Retina (tissue), 1 donor: Measurements from ENCODE around the gene RTRAF.

Source experiments
- DNase-seq: peaks from one replicate; pipeline ENCODE4 v3.0.0-alpha.2; 2016

The RTRAF gene

GRCh38 chr14:52021957-52022600, 32.7 kb downstream of the RTRAF start:
- no peak for DNase-seq

- DNase-seq = no peak
Observed at GRCh38 chr14:52023518-52023917, 34.2 kb downstream of the RTRAF start.

GRCh38 chr14:52025310-52025709, 36.0 kb downstream of the RTRAF start:
- no peak for DNase-seq

GRCh38 chr14:52026017-52026660, 36.8 kb downstream of the RTRAF start:
- no peak for DNase-seq

GRCh38 chr14:52026901-52027300, 37.6 kb downstream of the RTRAF start:
- DNase-seq = no peak

DNA sequence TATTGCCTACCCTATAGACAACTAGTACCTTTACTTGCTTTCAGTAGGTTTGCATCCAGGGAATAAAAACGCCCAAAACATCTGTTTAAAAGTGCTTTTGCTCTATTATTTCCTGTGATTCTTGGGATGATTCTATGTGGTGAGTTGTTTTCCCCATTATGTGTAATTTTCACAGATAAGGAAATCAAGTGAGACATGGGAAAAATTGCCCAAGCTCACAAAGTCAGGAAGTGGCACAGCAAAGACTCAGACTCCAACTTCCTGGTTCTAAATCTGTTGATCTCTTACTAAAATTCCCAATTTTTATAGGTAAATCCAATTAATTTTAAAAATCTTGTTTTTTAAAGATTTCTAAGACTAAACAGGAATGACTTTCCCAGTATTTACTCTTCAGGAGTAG, 40.5 kb downstream of the RTRAF start:
- DNase-seq = no peak

- no peak for DNase-seq
Observed at GRCh38 chr14:52031781-52032180, 42.4 kb downstream of the RTRAF start.

DNA sequence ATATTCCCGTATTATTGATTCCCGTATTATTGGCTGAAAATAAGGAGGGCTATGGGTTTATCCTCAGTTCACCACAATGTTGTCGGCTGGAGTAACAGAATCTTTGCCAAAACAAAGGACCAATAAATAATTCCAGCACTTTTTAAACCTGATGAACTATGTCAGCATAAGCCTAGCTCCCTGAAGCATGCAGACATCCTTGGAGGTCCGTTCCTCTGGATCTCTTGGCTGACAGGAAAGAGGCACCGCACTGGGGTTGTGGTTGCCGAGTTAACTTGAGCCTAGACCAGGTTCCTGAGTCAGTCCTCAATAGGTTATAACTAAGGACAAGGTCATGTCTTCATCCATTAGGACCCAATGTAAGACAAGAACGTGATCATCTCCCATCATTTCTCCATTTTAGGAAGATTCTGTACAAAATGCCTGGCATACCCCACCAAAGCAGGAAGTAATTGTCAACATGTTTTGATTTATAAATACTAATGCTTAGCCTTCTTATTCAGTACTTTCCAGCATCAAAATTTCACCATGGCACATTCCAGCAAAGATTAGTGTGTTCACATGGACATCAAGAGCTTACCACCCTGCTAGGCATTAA, 43.0 kb downstream of the RTRAF start:
- no peak for DNase-seq

- DNase-seq = peak; percentile 21
Observed at GRCh38 chr14:52033101-52033642, 43.8 kb downstream of the RTRAF start.

DNA sequence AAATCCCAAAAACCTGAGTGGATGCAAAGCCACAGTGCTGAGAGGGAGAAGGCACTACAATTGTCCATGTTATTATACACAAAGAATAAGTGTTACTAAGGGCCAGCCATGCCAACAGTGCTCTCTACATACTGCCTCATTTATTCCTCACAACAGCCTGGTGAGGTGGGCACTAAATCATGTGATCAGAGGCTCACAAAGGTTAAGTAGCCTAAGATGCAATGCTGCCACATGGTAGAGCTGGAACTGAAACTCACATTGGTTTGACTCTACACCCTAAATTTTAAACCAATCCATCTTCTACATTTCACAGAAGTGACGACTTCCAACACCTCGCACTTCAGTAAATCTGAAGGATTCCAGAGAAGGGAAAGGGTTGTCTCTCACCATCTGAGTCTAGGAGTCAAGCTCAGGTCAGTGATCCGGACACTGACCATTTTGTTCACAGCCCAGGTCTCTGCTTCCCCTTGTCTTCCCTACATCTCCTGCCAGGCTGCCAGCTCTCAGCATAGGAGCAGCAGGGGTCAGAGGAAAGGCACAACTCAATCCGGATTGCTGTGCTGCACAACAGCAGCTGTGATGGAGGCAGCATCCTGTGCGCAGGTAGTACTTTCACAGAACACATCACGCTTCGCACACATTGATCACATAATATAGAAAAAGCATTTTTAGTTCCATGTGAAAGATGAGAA, 49.9 kb downstream of the RTRAF start:
- DNase-seq = no peak

- no peak for DNase-seq
Observed at GRCh38 chr14:52040598-52040997, 51.3 kb downstream of the RTRAF start.

DNA sequence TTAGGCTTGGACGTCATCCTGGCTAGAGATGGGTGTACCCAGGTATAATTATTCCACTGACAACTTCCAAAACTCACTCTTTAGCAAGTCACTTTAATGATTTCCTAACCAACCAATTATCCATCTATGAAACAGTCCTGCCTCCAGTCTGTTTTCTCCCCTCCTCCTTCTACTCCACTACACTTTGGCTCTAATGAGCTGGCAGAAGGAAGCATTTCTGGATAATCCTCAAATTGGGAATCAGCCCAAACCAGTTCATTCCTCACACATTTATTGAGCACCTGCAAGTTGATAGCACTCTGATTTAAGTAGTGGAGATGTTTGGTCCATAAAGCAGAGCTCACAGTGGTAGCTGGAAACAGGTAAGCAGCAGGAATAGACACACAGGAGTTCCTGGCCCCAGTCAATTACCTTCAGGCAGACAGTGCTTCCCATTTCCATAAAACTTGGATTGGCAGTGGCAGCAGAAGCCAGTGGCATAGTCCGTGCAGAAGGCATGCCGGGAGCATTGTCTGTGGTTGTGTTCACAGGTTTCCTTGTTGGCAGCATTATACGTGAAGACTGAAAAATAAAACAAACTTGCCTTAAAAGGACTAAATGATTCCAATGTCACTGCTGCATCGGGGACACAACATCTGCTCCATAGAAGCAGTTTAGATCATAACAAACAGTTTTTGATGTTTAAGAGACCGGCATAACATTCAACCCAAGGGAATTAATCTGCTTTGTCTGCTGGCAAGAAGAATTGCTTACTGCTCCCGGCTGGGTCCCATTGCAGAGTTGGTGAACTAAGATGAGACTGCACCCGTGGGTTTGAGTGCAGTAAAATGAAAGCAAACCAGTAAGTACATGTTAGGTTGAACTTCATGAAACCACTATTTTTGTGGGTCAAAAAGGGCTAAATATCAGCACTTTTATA, 53.3 kb downstream of the RTRAF start:
- no peak for DNase-seq

GRCh38 chr14:52043690-52044089, 54.3 kb downstream of the RTRAF start:
- DNase-seq = peak; percentile 15

DNA sequence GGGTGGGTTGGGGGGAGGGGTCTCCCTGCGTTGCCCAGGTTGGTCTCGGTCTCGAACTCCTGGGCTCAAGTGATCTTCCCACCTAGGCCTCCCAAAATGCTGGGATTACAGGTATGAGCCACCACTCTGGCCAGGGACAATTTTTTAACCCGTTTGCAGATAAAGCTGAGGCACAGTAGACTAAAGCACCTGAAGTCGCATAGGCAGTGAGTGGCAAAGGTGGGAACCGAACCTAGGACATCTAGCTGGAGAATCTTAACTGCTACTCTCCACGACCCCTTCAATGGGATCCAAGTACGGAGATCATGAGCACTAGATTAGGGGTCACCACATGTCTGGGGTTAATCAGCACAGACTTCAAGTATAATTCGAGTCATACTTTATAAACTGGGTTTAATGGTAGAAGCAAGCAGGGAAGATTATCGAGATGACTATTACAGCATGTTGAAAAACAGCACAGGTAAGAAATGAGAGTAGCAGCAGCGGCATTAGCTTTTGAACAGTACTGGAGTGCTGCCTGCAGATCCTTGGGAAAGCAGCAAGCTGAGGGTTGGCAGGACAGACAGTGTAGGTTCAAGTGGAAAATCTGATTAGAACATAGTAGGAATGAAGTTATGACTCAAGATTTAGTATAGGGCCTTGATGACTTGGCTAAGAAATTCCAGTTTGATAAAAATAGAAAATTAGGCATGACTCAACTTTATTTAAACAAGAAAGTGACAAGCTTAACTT, 55.6 kb downstream of the RTRAF start:
- DNase-seq = no peak

GRCh38 chr14:52046376-52046917, 57.1 kb downstream of the RTRAF start:
- DNase-seq = no peak

DNA sequence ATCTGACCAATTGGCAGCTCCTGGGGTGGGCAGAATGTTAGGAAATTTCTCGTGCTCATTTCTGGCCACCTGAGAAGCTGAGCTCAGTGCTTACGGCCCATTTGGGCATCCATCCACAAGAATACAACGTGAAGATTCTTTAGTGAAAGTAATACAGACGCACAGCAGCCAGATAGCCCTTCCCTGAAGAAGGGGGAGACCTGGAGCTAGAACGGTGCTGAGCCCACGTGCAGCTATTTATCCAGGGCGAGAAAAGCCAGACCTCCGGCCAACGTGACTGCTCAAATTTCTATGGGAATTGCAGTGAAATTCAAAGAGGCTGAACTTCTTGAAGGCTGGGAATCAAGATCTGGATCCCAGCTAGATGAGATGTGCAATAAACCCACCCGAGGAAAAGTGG, 58.8 kb downstream of the RTRAF start:
- DNase-seq = no peak

GRCh38 chr14:52048641-52049204, 59.4 kb downstream of the RTRAF start:
- DNase-seq = no peak

DNA sequence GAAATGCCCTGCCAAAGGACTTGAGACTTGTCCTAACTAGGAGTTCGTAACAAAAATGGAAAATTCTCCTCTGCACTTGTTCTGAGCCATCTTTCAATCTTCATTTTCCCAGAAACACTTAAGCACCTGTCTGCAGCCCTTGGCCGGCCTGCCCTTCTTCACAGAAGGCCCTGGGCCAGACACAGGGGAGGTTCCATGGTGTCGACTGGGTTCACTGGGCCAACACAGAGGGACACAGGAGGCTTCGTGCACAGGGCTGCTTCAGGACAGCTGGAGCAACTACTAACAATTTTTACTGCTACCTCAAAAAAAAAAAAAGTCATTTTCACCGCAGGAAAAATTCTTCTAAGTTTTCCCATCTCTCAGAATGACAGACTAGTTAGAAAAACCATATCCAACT, 59.9 kb downstream of the RTRAF start:
- no peak for DNase-seq

DNA sequence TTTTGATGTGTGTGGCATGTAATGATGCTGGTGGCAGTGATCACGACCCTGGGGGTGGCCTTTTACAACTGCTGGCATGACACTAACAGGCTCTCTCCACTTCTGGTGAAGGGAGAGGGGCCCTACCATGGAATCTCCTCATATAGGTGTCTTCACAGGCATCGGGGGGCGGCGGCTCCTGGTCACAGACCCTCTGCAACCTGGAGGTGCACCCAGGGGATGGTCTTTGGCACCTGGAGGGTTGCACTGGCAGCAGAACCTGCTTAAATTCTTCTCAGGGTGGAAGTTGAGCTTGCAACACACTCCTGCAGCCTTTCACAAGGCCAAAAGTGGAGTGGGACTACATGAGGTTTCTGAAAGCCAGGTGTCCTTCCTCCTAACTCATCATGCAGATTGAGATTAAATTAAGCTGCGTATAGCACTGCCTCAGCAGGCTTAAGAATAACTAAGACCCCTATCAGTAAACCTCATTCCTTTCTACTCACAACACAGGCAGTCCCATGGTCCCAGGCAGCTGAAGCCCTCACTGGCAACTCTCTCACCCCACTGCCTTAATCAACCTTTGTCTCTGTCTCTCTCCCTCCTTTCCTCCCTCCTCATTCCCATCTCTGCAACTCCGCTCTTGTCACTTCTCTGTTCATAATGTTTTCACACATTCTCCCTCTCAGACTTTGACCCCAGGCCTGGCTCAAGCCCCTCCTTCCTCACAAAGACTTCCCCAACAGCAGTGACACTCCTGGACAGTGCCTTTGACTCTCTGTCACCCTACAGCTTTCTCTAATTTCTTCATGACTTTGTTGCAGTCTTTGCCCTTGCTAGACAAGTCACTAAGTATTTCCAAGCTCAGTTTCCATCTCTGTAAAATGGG, 60.6 kb downstream of the RTRAF start:
- DNase-seq = no peak

- no peak for DNase-seq
Observed at GRCh38 chr14:52051251-52051650, 61.9 kb downstream of the RTRAF start.
